ENCODE measurements around the gene SMIM28. TPM values are rescaled to one million over a fixed set of nuclear protein-coding genes. Genes with fewer than 3 reads are reported as not detected.
A peak's percentile ranks its signal among the peaks of the same experiment; 100 is the strongest.

Gene SMIM28
- total RNA-seq, 1 donor from 2014 or later = not detected

GRCh38 chr6:138429761-138430160, 52.1 kb downstream of the SMIM28 start:
- no peaks in the 10 kb centered on the region for H3K27me3 Mint-ChIP-seq (ENCODE audit: low read depth)
- no peak overlapping the region for H3K4me3 Mint-ChIP-seq
- H3K4me1 Mint-ChIP-seq = peaks cover 12% of the 10 kb centered on the region
- TF ChIP-seq CTCF (IDR thresholded peaks at IDR 0.05; ENCODE audit: unreplicated experiment) = no peak
- H3K27ac Mint-ChIP-seq = peak overlapping the region; percentile 50
- peaks cover 36% of the 10 kb centered on the region for H3K36me3 Mint-ChIP-seq
- DNase-seq (ENCODE audit: low spot score in 2 of 2, unreplicated experiment in 2 of 2) = no peak
- H3K9me3 Mint-ChIP-seq = no peaks in the 10 kb centered on the region

- H3K4me1 Mint-ChIP-seq = peaks cover 12% of the 10 kb centered on the region
- H3K9me3 Mint-ChIP-seq = no peaks in the 10 kb centered on the region
- peaks cover 33% of the 10 kb centered on the region for H3K36me3 Mint-ChIP-seq
- no peaks in the 10 kb centered on the region for H3K27me3 Mint-ChIP-seq (ENCODE audit: low read depth)
- no peak overlapping the region for H3K27ac Mint-ChIP-seq
- no peak for DNase-seq (ENCODE audit: low spot score in 2 of 2, unreplicated experiment in 2 of 2)
- no peak overlapping the region for H3K4me3 Mint-ChIP-seq
- TF ChIP-seq CTCF (IDR thresholded peaks at IDR 0.05; ENCODE audit: unreplicated experiment) = no peak
Observed at GRCh38 chr6:138430361-138431145, 52.8 kb downstream of the SMIM28 start.

GRCh38 chr6:138431256-138432062, 53.8 kb downstream of the SMIM28 start:
- no peak overlapping the region for H3K27ac Mint-ChIP-seq
- peaks cover 12% of the 10 kb centered on the region for H3K4me1 Mint-ChIP-seq
- H3K9me3 Mint-ChIP-seq = no peaks in the 10 kb centered on the region
- no peak overlapping the region for H3K4me3 Mint-ChIP-seq
- H3K36me3 Mint-ChIP-seq = peaks cover 40% of the 10 kb centered on the region
- TF ChIP-seq CTCF (IDR thresholded peaks at IDR 0.05; ENCODE audit: unreplicated experiment) = no peak
- no peak for DNase-seq (ENCODE audit: low spot score in 2 of 2, unreplicated experiment in 2 of 2)
- H3K27me3 Mint-ChIP-seq (ENCODE audit: low read depth) = no peaks in the 10 kb centered on the region

- H3K27ac Mint-ChIP-seq = no peak overlapping the region
Observed at GRCh38 chr6:138432063-138432356, 54.3 kb downstream of the SMIM28 start.

More at GRCh38 chr6:138432063-138432356, 54.3 kb downstream of the SMIM28 start:
- no peak overlapping the region for H3K4me3 Mint-ChIP-seq
- no peaks in the 10 kb centered on the region for H3K27me3 Mint-ChIP-seq (ENCODE audit: low read depth)
- TF ChIP-seq CTCF (IDR thresholded peaks at IDR 0.05; ENCODE audit: unreplicated experiment) = no peak
- peaks cover 44% of the 10 kb centered on the region for H3K36me3 Mint-ChIP-seq
- DNase-seq (ENCODE audit: low spot score in 2 of 2, unreplicated experiment in 2 of 2) = no peak
- H3K9me3 Mint-ChIP-seq = no peaks in the 10 kb centered on the region
- peaks cover 12% of the 10 kb centered on the region for H3K4me1 Mint-ChIP-seq

Other genes starting within 250 kb of the SMIM28 start
- 6.1 to 6.3 TPM (median 6.1 TPM) in 3 replicates for gene ARFGEF3, start 216.0 kb upstream of the SMIM28 start, total RNA-seq
- gene PBOV1, start 159.4 kb upstream of the SMIM28 start, total RNA-seq = not detected in 3 replicates
- gene HEBP2, start 26.3 kb downstream of the SMIM28 start, total RNA-seq = 53.4 to 61.5 TPM (median 53.7 TPM) in 3 replicates
- gene NHSL1, start 121.6 kb downstream of the SMIM28 start, total RNA-seq = 66.1 to 73.6 TPM (median 68.0 TPM) in 3 replicates

All from mesothelial cell of epicardium (in vitro differentiated cells).